Esophagus muscularis mucosa (tissue), 4 donors: ENCODE data around the gene SLF2. TPM values are rescaled to one million over a fixed set of nuclear protein-coding genes. Genes with fewer than 3 reads are reported as not detected.
A peak's percentile ranks its signal among the peaks of the same experiment; 100 is the strongest.

Experiments
- DNase-seq: peaks from one replicate; pipeline ENCODE4 v3.0.0-alpha.2; 2017; ENCODE audit errors: extremely low spot score
- H3K27ac ChIP-seq, 4 donors: fragments of 200-600 bp; sonication (generic); replicated peaks in 1 of 4; 1 replicate in 3 of 4; 2 replicates in 1 of 4; pipeline ENCODE4 v1.5.1; 2016 to 2019; ENCODE audit warnings: mild to moderate bottlenecking in 1 of 4
- H3K27me3 ChIP-seq, 4 donors: fragments of 200-600 bp; sonication (generic); one replicate each; pipeline versions ENCODE4 v1.5.1 to v1.6.0; 2016 to 2019
- H3K36me3 ChIP-seq, 4 donors: fragments of 200-600 bp; sonication (generic); one replicate each; pipeline ENCODE4 v1.5.1; 2016 to 2019
- H3K4me1 ChIP-seq, 4 donors: fragments of 200-600 bp; sonication (generic); one replicate each; pipeline ENCODE4 v1.5.1; 2016 to 2019
- H3K4me3 ChIP-seq, 4 donors: fragments of 200-600 bp; sonication (generic); 1 replicate in 2 of 4; 2 replicates in 2 of 4; pipeline ENCODE4 v1.5.1; 2016 to 2019; ENCODE audit warnings: mild to moderate bottlenecking in 4 of 4, moderate library complexity in 1 of 4
- H3K9me3 ChIP-seq, 4 donors: fragments of 200-600 bp; sonication (generic); 1 replicate in 3 of 4; 2 replicates in 1 of 4; pipeline ENCODE4 v1.5.1; 2016 to 2019
- EP300 ChIP-seq: sonication (generic); formaldehyde crosslinking; IDR thresholded peaks from one replicate; pipeline ENCODE4 v1.6.1; 2017; ENCODE audit warnings: antibody characterized with exemption
- POLR2A ChIP-seq: fragments of 450-650 bp; IDR thresholded peaks from one replicate; pipeline ENCODE4 v1.6.1; 2017; ENCODE audit warnings: antibody characterized with exemption, moderate library complexity, mild to moderate bottlenecking, low read depth
- POLR2AphosphoS5 ChIP-seq, 2 donors: sonication (generic); formaldehyde crosslinking; IDR thresholded peaks; one replicate each; pipeline ENCODE4 v1.6.1; 2017; ENCODE audit warnings: antibody characterized with exemption in 2 of 2
- WGBS: methylation state at CpG from one replicate; pipeline ENCODE4 v1.1.5; 2018; 5-methylcytosine and 5-hydroxymethylcytosine counted together
- intact Hi-C: fragments of 100-400 bp; cut with DNase I; formaldehyde crosslinking; loops from one replicate; pipeline ENCODE4 v1.15.1; 2023
- total RNA-seq, 4 donors: library from RNA; depleted of rRNA; stranded (reverse); fragments of >200 nt; gene quantifications; one replicate each; pipeline versions ENCODE4 v1.1.0 to v1.2.1, GENCODE V29; 2016
- TF ChIP-seq, protein P1 (sequence below), 3 experiments: fragments of 200-600 bp in 2 of 3; fragments of 450-650 bp in 1 of 3; sonication (generic) in 2 of 3; IDR thresholded peaks; one replicate each; pipeline ENCODE4 v1.5.1; 2017 to 2019; ENCODE audit warnings: antibody characterized with exemption in 3 of 3, mild to moderate bottlenecking in 2 of 3, moderate library complexity in 1 of 3

SLF2 gene
- total RNA-seq, 4 donors from 2014 or later: 19.1 to 34.1 (median 20.8) TPM

GRCh38 chr10:100934084-100934659 lies 21.4 kb downstream of the SLF2 start:
- no peaks in the 10 kb centered on the region for H3K27me3 ChIP-seq
- no peak overlapping the region for H3K4me3 ChIP-seq
- WGBS: 97% methylated on average over 3 of the region's 3 CpGs
- no peaks in the 10 kb centered on the region for H3K9me3 ChIP-seq
- intact Hi-C loops: no loop called here
- DNase-seq: no peak
- TF ChIP-seq, protein P1, sequence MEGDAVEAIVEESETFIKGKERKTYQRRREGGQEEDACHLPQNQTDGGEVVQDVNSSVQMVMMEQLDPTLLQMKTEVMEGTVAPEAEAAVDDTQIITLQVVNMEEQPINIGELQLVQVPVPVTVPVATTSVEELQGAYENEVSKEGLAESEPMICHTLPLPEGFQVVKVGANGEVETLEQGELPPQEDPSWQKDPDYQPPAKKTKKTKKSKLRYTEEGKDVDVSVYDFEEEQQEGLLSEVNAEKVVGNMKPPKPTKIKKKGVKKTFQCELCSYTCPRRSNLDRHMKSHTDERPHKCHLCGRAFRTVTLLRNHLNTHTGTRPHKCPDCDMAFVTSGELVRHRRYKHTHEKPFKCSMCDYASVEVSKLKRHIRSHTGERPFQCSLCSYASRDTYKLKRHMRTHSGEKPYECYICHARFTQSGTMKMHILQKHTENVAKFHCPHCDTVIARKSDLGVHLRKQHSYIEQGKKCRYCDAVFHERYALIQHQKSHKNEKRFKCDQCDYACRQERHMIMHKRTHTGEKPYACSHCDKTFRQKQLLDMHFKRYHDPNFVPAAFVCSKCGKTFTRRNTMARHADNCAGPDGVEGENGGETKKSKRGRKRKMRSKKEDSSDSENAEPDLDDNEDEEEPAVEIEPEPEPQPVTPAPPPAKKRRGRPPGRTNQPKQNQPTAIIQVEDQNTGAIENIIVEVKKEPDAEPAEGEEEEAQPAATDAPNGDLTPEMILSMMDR (IDR thresholded peaks at IDR 0.05): peak in 2 of 3 experiments; percentile 20 to 40
- TF ChIP-seq POLR2A: no peak
- H3K36me3 ChIP-seq: peaks cover 47 to 98% (median 83%) of the 10 kb centered on the region in 4 donors
- no peaks in the 10 kb centered on the region for H3K4me1 ChIP-seq
- no peak overlapping the region for H3K27ac ChIP-seq

DNA sequence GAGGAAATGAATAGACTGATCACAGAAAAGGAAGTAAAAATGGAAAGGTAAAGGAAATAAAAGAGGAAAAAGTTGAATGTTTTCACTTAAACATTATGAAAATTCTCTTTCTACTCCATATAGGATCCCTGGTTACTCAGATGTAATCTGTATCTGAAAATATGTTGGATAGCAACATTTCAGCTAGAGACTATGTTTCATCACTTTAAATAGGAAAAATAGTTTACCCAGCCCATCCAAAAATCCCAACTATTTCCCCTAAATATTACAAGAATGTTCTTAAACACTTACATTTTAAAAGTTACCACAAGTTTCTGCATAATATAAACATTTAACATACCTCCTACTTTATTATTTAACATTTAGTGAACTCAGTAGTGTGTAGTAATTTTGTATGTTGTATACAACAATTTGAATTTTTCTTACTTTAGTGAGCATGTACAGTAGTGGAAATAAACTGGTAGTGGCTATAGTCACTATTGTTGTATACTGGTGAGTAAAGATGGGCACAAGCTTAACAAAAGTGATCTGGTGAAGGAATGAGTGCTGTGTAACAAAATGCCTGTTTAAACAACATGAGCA lies 27.1 kb downstream of the SLF2 start:
- TF ChIP-seq, protein P1 (IDR thresholded peaks at IDR 0.05): no peak
- TF ChIP-seq POLR2A (no peak), POLR2AphosphoS5 (IDR thresholded peaks at IDR 0.05) (no peak), EP300 (no peak)
- H3K4me1 ChIP-seq: no peaks in the 10 kb centered on the region
- intact Hi-C loops: no loop called here
- H3K9me3 ChIP-seq: no peaks in the 10 kb centered on the region
- no peak overlapping the region for H3K27ac ChIP-seq
- H3K4me3 ChIP-seq: no peak overlapping the region
- H3K27me3 ChIP-seq: no peaks in the 10 kb centered on the region
- no peak for DNase-seq
- peaks cover 42 to 98% (median 83%) of the 10 kb centered on the region in 4 donors for H3K36me3 ChIP-seq

DNA sequence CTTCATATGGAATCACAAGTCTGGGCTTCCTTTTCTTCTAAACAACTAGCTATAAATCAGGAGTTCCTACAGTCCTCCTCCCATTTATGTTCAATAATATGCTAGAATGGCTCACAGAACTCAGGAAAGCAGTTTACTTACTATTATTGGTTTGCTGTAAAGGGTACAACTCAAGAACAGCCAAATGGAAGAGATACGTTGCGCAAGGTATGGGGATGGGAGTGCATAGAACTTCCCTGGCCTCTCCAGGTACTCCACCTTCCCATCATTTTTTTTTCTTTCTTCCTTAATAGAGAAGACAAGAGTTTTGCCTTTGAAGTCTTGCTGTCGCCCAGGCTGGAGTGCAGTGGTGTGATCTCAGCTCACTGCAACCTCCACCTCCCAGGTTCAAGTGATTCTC lies 29.5 kb downstream of the SLF2 start:
- DNase-seq: no peak
- peaks cover 48 to 100% (median 90%) of the 10 kb centered on the region in 4 donors for H3K36me3 ChIP-seq
- H3K9me3 ChIP-seq: no peaks in the 10 kb centered on the region
- 91% methylated on average over 3 of the region's 3 CpGs for WGBS
- TF ChIP-seq POLR2A (no peak), POLR2AphosphoS5 (IDR thresholded peaks at IDR 0.05) (no peak), EP300 (no peak)
- TF ChIP-seq, protein P1 (IDR thresholded peaks at IDR 0.05): no peak
- H3K27me3 ChIP-seq: no peaks in the 10 kb centered on the region
- H3K4me1 ChIP-seq: no peaks in the 10 kb centered on the region
- intact Hi-C loops: no loop called here
- H3K4me3 ChIP-seq: no peak overlapping the region
- no peak overlapping the region for H3K27ac ChIP-seq

- Histone ChIP-seq H3K4me1 (no peaks in the 10 kb centered on the region), H3K27me3 (no peaks in the 10 kb centered on the region), H3K36me3 (peaks cover 53 to 100% (median 90%) of the 10 kb centered on the region in 4 donors), H3K9me3 (no peaks in the 10 kb centered on the region), H3K4me3 (no peak overlapping the region), H3K27ac (no peak overlapping the region)
- DNase-seq: no peak
- TF ChIP-seq, protein P1 (IDR thresholded peaks at IDR 0.05): no peak
- TF ChIP-seq EP300 (no peak), POLR2AphosphoS5 (IDR thresholded peaks at IDR 0.05) (no peak), POLR2A (no peak)
- intact Hi-C loops: no loop called here
Measured at GRCh38 chr10:100943508-100943907, 30.7 kb downstream of the SLF2 start.

- TF ChIP-seq POLR2AphosphoS5 (IDR thresholded peaks at IDR 0.05) (no peak), POLR2A (no peak), EP300 (no peak)
- TF ChIP-seq, protein P1 (IDR thresholded peaks at IDR 0.05): no peak
- no peak for DNase-seq
- intact Hi-C loops: no loop called here
- Histone ChIP-seq H3K4me3 (no peak overlapping the region), H3K9me3 (no peaks in the 10 kb centered on the region), H3K27ac (no peak overlapping the region), H3K4me1 (no peaks in the 10 kb centered on the region), H3K36me3 (peaks cover 60 to 100% (median 91%) of the 10 kb centered on the region in 4 donors), H3K27me3 (no peaks in the 10 kb centered on the region)
Measured at GRCh38 chr10:100945754-100946153, 33.0 kb downstream of the SLF2 start.
